SK-N-SH treated with all-trans-retinoic acid at 6 μM for 48 hours (cell line): ENCODE data around the gene PHF1.

Experiments used
- ATAC-seq: fragments of 200-7000 bp; cut with Tn5 transposase; 3 replicates; pipeline ENCODE4 v1.9.1; 2020; ENCODE audit warnings: mild to moderate bottlenecking, moderate library complexity
- ARNTL ChIP-seq: fragments of 450-650 bp; formaldehyde crosslinking; IDR thresholded peaks from 2 replicates; pipeline ENCODE4 v1.5.0; 2020; ENCODE audit warnings: low read depth, mild to moderate bottlenecking, moderate library complexity, borderline replicate concordance
- BACH2 ChIP-seq: fragments of 250-450 bp; sonication (Bioruptor Pico); IDR thresholded peaks from 2 replicates; pipeline ENCODE4 v1.9.0; 2021; ENCODE audit warnings: mild to moderate bottlenecking, borderline replicate concordance
- CREB5 ChIP-seq: fragments of 250-450 bp; sonication (Bioruptor Pico); IDR thresholded peaks from 2 replicates; pipeline ENCODE4 v1.5.1; 2020; ENCODE audit warnings: low read depth, mild to moderate bottlenecking, moderate library complexity
- CSDC2 ChIP-seq: fragments of 250-450 bp; sonication (Bioruptor Pico); IDR thresholded peaks from 2 replicates; pipeline ENCODE4 v1.5.0; 2020; ENCODE audit warnings: mild to moderate bottlenecking, moderate library complexity
- ESRRG ChIP-seq: fragments of 250-450 bp; sonication (Bioruptor Pico); IDR thresholded peaks from 2 replicates; pipeline ENCODE4 v1.6.1; 2021; ENCODE audit warnings: mild to moderate bottlenecking
- GLIS3 ChIP-seq: fragments of 250-450 bp; sonication (Bioruptor Pico); IDR thresholded peaks from 2 replicates; pipeline ENCODE4 v1.5.0; 2020; ENCODE audit warnings: mild to moderate bottlenecking, moderate library complexity
- ISL1 ChIP-seq: fragments of 250-450 bp; sonication (Bioruptor Pico); IDR thresholded peaks from 2 replicates; pipeline ENCODE4 v2.1.2; 2022; ENCODE audit warnings: mild to moderate bottlenecking, moderate library complexity
- OSR1 ChIP-seq: fragments of 250-450 bp; sonication (Bioruptor Pico); IDR thresholded peaks from 2 replicates; pipeline ENCODE4 v1.8.0; 2022; ENCODE audit warnings: moderate library complexity, mild to moderate bottlenecking, inconsistent platforms
- PATZ1 ChIP-seq: fragments of 250-450 bp; sonication (Bioruptor Pico); IDR thresholded peaks from 2 replicates; pipeline ENCODE4 v1.8.0; 2020; ENCODE audit warnings: mild to moderate bottlenecking, moderate library complexity, borderline replicate concordance
- POU6F1 ChIP-seq: fragments of 250-450 bp; sonication (Bioruptor Pico); IDR thresholded peaks from 2 replicates; pipeline ENCODE4 v1.8.0; 2021; ENCODE audit warnings: low read depth, mild to moderate bottlenecking, moderate library complexity, borderline replicate concordance
- PPARA ChIP-seq: fragments of 250-450 bp; sonication (Bioruptor Pico); IDR thresholded peaks from 2 replicates; pipeline ENCODE4 v1.5.0; 2020; ENCODE audit warnings: mild to moderate bottlenecking, borderline replicate concordance
- RARB ChIP-seq: fragments of 250-450 bp; sonication (Bioruptor Pico); IDR thresholded peaks from 2 replicates; pipeline ENCODE4 v1.8.0; 2021; ENCODE audit warnings: mild to moderate bottlenecking, moderate library complexity
- SNAI2 ChIP-seq: fragments of 250-450 bp; sonication (Bioruptor Pico); IDR thresholded peaks from 2 replicates; pipeline ENCODE4 v1.5.0; 2020; ENCODE audit warnings: mild to moderate bottlenecking, moderate library complexity
- TCF4 ChIP-seq: fragments of 250-450 bp; sonication (Bioruptor Pico); IDR thresholded peaks from 2 replicates; pipeline ENCODE4 v1.8.0; 2021; ENCODE audit warnings: mild to moderate bottlenecking, moderate library complexity, borderline replicate concordance
- TOX ChIP-seq: fragments of 250-450 bp; sonication (Bioruptor Pico); IDR thresholded peaks from 2 replicates; pipeline ENCODE4 v1.8.0; 2021; ENCODE audit warnings: mild to moderate bottlenecking, moderate library complexity, borderline replicate concordance
- TSHZ2 ChIP-seq: fragments of 250-450 bp; sonication (Bioruptor Pico); IDR thresholded peaks from 2 replicates; pipeline ENCODE4 v1.5.0; 2020; ENCODE audit warnings: mild to moderate bottlenecking, moderate library complexity
- ZC3H10 ChIP-seq: fragments of 250-450 bp; sonication (Bioruptor Pico); IDR thresholded peaks from 2 replicates; pipeline ENCODE4 v1.5.1; 2021; ENCODE audit warnings: mild to moderate bottlenecking, moderate library complexity
- ZFP30 ChIP-seq: fragments of 450-650 bp; formaldehyde crosslinking; IDR thresholded peaks from 2 replicates; pipeline ENCODE4 v1.5.0; 2022; ENCODE audit warnings: mild to moderate bottlenecking, moderate library complexity
- ZNF565 ChIP-seq: fragments of 450-650 bp; formaldehyde crosslinking; conservative IDR thresholded peaks from 2 replicates; pipeline ENCODE4 v1.5.0; 2020; ENCODE audit warnings: low read depth, mild to moderate bottlenecking, moderate library complexity
- ZNF70 ChIP-seq: fragments of 450-650 bp; formaldehyde crosslinking; IDR thresholded peaks from 2 replicates; pipeline ENCODE4 v1.5.0; 2020; ENCODE audit warnings: mild to moderate bottlenecking, moderate library complexity
- ZNF8 ChIP-seq: fragments of 450-650 bp; formaldehyde crosslinking; IDR thresholded peaks from 2 replicates; pipeline ENCODE4 v1.5.0; 2020; ENCODE audit warnings: mild to moderate bottlenecking, moderate library complexity

The PHF1 gene

GRCh38 chr6:33442283-33442682 is 31.5 kb downstream of the PHF1 start:
- no peak for TF ChIP-seq ISL1 (CRISPR knock-in tag)
- no peak for TF ChIP-seq CREB5 (CRISPR knock-in tag)
- TF ChIP-seq SNAI2 = no peak
- no peak for TF ChIP-seq ESRRG (CRISPR knock-in tag)
- no peak for TF ChIP-seq ZFP30 (CRISPR knock-in tag)
- TF ChIP-seq GLIS3 (CRISPR knock-in tag) = no peak
- no peak for TF ChIP-seq ZNF565 (CRISPR knock-in tag)
- TF ChIP-seq ZNF8 (CRISPR knock-in tag) = no peak
- TF ChIP-seq CSDC2 (CRISPR knock-in tag) = no peak
- TF ChIP-seq TCF4 (CRISPR knock-in tag) = no peak
- TF ChIP-seq PPARA = no peak
- TF ChIP-seq ARNTL (CRISPR knock-in tag) = no peak
- no peak for TF ChIP-seq TSHZ2 (CRISPR knock-in tag)
- TF ChIP-seq ZNF70 (CRISPR knock-in tag) = no peak
- TF ChIP-seq PATZ1 (CRISPR knock-in tag) = no peak
- no peak for TF ChIP-seq RARB (CRISPR knock-in tag)
- no peak for ATAC-seq

- no peak for ATAC-seq
- TF ChIP-seq ISL1 (CRISPR knock-in tag) = no peak
- no peak for TF ChIP-seq OSR1 (CRISPR knock-in tag)
- TF ChIP-seq PPARA = no peak
- TF ChIP-seq TCF4 (CRISPR knock-in tag) = no peak
- TF ChIP-seq TOX (CRISPR knock-in tag) = no peak
- TF ChIP-seq ARNTL (CRISPR knock-in tag) = no peak
- no peak for TF ChIP-seq ESRRG (CRISPR knock-in tag)
- TF ChIP-seq ZNF70 (CRISPR knock-in tag) = no peak
- no peak for TF ChIP-seq RARB (CRISPR knock-in tag)
- no peak for TF ChIP-seq TSHZ2 (CRISPR knock-in tag)
- TF ChIP-seq POU6F1 (CRISPR knock-in tag) = no peak
- no peak for TF ChIP-seq BACH2 (CRISPR knock-in tag)
- no peak for TF ChIP-seq ZC3H10 (CRISPR knock-in tag)
- TF ChIP-seq GLIS3 (CRISPR knock-in tag) = no peak
- TF ChIP-seq, all 23 proteins: peak for 0
These were observed 32.2 kb downstream of the PHF1 start for GRCh38 chr6:33443025-33443424.
